AG04449 (cell line): ENCODE data around the gene SNAP47.
A peak's percentile ranks its signal among the peaks of the same experiment; 100 is the strongest.

Experiments used
- CTCF ChIA-PET: fragments of 350-600 bp; formaldehyde crosslinking; extraction: SDS; loops from one replicate; lab custom pipeline; 2021; ENCODE audit warnings: antibody characterized with exemption; lab: Yijun Ruan, JAX
- POLR2A ChIA-PET: fragments of 400-600, 350-600 bp; formaldehyde crosslinking; extraction: SDS; loops from one replicate; lab custom pipeline; 2020; ENCODE audit warnings: antibody characterized with exemption, inconsistent platforms; lab: Yijun Ruan, JAX
- DNase-seq: peaks from one replicate; pipeline ENCODE4 v3.0.0-alpha.2; 2010; ENCODE audit warnings: low read depth, low spot score
- H3K4me3 ChIP-seq: 2 replicates; pipeline ENCODE4 v1.5.1; 2011; ENCODE audit warnings: low read depth, mild to moderate bottlenecking, control low read depth, low read length
- TF ChIP-seq, protein P1 (sequence below): IDR thresholded peaks from one replicate; pipeline ENCODE4 v1.5.1; 2011; ENCODE audit warnings: mild to moderate bottlenecking, moderate library complexity, low read length, control low read depth, inconsistent platforms; ENCODE audit not compliant: insufficient read depth; ENCODE audit errors: missing control alignments

The SNAP47 gene

GRCh38 chr1:227731241-227731677, 4.0 kb upstream of the SNAP47 start:
- CTCF ChIA-PET = interaction anchor here (1.0 to 4.1 kb wide), 12 partner anchors 12 to 273 kb away, joined by 3 to 27 read pairs (median 5); partner anchors contain the start of gene WNT9A
- no peak overlapping the region for H3K4me3 ChIP-seq
- POLR2A ChIA-PET = no interaction called here
- DNase-seq = no peak
- TF ChIP-seq, protein P1, sequence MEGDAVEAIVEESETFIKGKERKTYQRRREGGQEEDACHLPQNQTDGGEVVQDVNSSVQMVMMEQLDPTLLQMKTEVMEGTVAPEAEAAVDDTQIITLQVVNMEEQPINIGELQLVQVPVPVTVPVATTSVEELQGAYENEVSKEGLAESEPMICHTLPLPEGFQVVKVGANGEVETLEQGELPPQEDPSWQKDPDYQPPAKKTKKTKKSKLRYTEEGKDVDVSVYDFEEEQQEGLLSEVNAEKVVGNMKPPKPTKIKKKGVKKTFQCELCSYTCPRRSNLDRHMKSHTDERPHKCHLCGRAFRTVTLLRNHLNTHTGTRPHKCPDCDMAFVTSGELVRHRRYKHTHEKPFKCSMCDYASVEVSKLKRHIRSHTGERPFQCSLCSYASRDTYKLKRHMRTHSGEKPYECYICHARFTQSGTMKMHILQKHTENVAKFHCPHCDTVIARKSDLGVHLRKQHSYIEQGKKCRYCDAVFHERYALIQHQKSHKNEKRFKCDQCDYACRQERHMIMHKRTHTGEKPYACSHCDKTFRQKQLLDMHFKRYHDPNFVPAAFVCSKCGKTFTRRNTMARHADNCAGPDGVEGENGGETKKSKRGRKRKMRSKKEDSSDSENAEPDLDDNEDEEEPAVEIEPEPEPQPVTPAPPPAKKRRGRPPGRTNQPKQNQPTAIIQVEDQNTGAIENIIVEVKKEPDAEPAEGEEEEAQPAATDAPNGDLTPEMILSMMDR = no peak

- ChIA-PET CTCF (interaction anchor here (0.8 to 4.1 kb wide), 6 partner anchors 27 to 273 kb away, joined by 3 to 27 read pairs (median 4); no protein-coding TSS in a partner anchor), POLR2A (no interaction called here)
- no peak for DNase-seq
- no peak overlapping the region for H3K4me3 ChIP-seq
- TF ChIP-seq, protein P1 = no peak
Observed at GRCh38 chr1:227731696-227732585, 3.3 kb upstream of the SNAP47 start.

- POLR2A ChIA-PET = no interaction called here
- DNase-seq = no peak
- CTCF ChIA-PET = interaction anchor here (0.8 to 4.1 kb wide), 4 partner anchors 26 to 221 kb away, joined by 3 to 27 read pairs (median 4); no protein-coding TSS in a partner anchor
- no peak overlapping the region for H3K4me3 ChIP-seq
- TF ChIP-seq, protein P1 = no peak
Observed at GRCh38 chr1:227732586-227733308, 2.5 kb upstream of the SNAP47 start.

GRCh38 chr1:227733309-227733705, 1.9 kb upstream of the SNAP47 start:
- POLR2A ChIA-PET = no interaction called here
- CTCF ChIA-PET = interaction anchor here (0.9 to 1.4 kb wide), 3 partner anchors 191 to 220 kb away, joined by 3 to 5 read pairs (median 4); no protein-coding TSS in a partner anchor
- peak overlapping the region; percentile 1; the same call in 1 of the 2 replicates for H3K4me3 ChIP-seq
- DNase-seq = no peak
- TF ChIP-seq, protein P1 = no peak

DNA sequence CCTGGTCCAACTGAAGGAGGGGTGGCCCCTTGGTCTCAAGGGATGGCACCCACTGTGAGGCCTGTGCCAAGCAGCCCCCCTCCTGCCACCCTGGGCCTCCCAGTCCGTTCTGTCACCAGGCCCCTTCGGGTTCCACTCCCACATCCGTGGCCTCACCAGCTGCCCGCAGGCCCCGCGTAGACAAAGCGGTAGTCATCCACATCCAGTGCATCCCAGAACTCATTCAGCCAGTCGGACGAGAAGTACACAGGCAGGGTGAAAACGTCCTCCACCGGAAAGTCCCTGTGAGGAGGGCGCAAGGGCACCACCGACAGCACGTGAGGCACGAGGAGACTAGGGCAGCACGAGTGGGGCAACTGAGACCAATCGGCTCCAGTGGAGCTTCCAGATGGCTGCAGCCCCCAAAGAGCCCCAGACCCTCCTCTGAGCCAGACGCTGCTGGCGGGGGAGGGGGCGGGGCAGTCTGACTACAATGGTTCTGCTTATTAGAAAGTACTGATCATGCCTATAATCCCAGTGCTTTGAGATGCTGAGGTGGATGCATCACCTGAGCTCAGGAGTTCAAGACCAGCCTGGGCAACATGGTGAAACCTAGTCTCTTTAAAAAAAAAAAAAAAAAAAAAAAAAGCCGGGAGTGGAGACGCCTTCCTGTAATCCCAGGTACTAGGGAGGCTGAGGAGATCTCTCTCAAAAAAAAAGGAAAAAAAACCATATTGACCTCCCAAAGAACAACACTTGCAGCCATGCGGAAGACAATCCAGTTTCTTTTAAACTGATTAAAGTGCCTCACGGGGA, 1.3 kb upstream of the SNAP47 start:
- POLR2A ChIA-PET = no interaction called here
- peak overlapping the region; percentile 93 for H3K4me3 ChIP-seq
- TF ChIP-seq, protein P1 = no peak
- no peak for DNase-seq
- CTCF ChIA-PET = interaction anchor here (1.2 to 1.6 kb wide), 3 partner anchors 191 to 220 kb away, joined by 3 to 10 read pairs (median 5); no protein-coding TSS in a partner anchor
